H9 (cell line): Measurements from ENCODE around the gene UTP25. TPM values are rescaled to one million over a fixed set of nuclear protein-coding genes. Genes with fewer than 3 reads are reported as not detected.

Experiments used
- total RNA-seq: library from RNA; stranded (reverse); gene quantifications from 2 replicates; pipeline ENCODE4 v1.2.1, GENCODE V29; 2021

UTP25 gene
- total RNA-seq, 1 experiment from 2014 or later = 12.9 TPM

Other genes starting within 250 kb of the UTP25 start
- gene CAMK1G, start 244.3 kb upstream of the UTP25 start, total RNA-seq = 0.20 and 0.28 TPM in 2 replicates
- gene LAMB3, start 175.5 kb upstream of the UTP25 start, total RNA-seq = 0.26 and 0.28 TPM in 2 replicates
- 0.26 and 0.35 TPM in 2 replicates for gene G0S2, start 152.6 kb upstream of the UTP25 start, total RNA-seq
- not detected in 2 replicates for gene HSD11B1, start 123.1 kb upstream of the UTP25 start, total RNA-seq
- not detected in 2 replicates for gene TRAF3IP3, start 71.9 kb upstream of the UTP25 start, total RNA-seq
- 2.1 and 2.4 TPM in 2 replicates for gene C1orf74, start 43.4 kb upstream of the UTP25 start, total RNA-seq
- 7.1 and 8.9 TPM in 2 replicates for gene IRF6, start 21.8 kb upstream of the UTP25 start, total RNA-seq
- gene SYT14, start 110.2 kb downstream of the UTP25 start, total RNA-seq = 8.8 and 10.3 TPM in 2 replicates